PC-3 (cell line): ENCODE results near the gene ANKS1A. TPM values are rescaled to one million over a fixed set of nuclear protein-coding genes. Genes with fewer than 3 reads are reported as not detected.

Source experiments
- ATAC-seq: fragments of 200-7000 bp; cut with Tn5 transposase; 2 replicates; pipeline ENCODE4 v1.9.1; 2020; ENCODE audit warnings: mild to moderate bottlenecking, moderate library complexity
- BruUV-seq: library from RNA; stranded (reverse); fragments of 400-500 nt; replicated peaks from 2 replicates; lab custom pipeline; 2021; lab: Mats Ljungman, UMichigan
- CTCF ChIA-PET: fragments of 300-600 bp; sonication (Branson Sonifier 250); formaldehyde crosslinking; loops from one replicate; lab custom pipeline; 2022; ENCODE audit warnings: antibody characterized with exemption; lab: Charles Lee
- POLR2A ChIA-PET: fragments of 300-600 bp; sonication (Branson Sonifier 250); formaldehyde crosslinking; loops from one replicate; lab custom pipeline; 2022; ENCODE audit warnings: antibody characterized with exemption; ENCODE audit not compliant: unreplicated experiment; lab: Charles Lee
- DNase-seq: peaks from one replicate; pipeline ENCODE4 v3.0.0-alpha.2; 2015
- H2AFZ ChIP-seq: fragments of 300-600 bp; sonication (generic); 2 replicates; pipeline ENCODE4 v1.6.0; 2016; ENCODE audit warnings: antibody characterized with exemption, low read length
- H3F3A ChIP-seq: fragments of 300-600 bp; sonication (generic); one replicate; pipeline ENCODE4 v1.6.0; 2017; ENCODE audit warnings: antibody characterized with exemption, low read length, control low read depth, mild to moderate bottlenecking; ENCODE audit not compliant: unreplicated experiment
- H3K27ac ChIP-seq: fragments of 300-600 bp; sonication (generic); 2 replicates; pipeline ENCODE4 v1.5.1; 2016; ENCODE audit warnings: mild to moderate bottlenecking, low read length
- H3K27me3 ChIP-seq: fragments of 300-600 bp; sonication (generic); 2 replicates; pipeline ENCODE4 v1.6.1; 2016; ENCODE audit warnings: low read length, mixed read lengths
- H3K36me3 ChIP-seq: fragments of 300-600 bp; sonication (generic); 2 replicates; pipeline ENCODE4 v1.6.1; 2016; ENCODE audit warnings: low read depth, mixed run types, low read length, mixed read lengths
- H3K4me1 ChIP-seq: fragments of 300-600 bp; sonication (generic); 2 replicates; pipeline ENCODE4 v1.5.1; 2016; ENCODE audit warnings: low read length; ENCODE audit not compliant: insufficient read depth
- H3K4me2 ChIP-seq: fragments of 300-600 bp; sonication (generic); 2 replicates; pipeline ENCODE4 v1.6.0; 2016; ENCODE audit warnings: low read length
- H3K4me3 ChIP-seq: fragments of 300-600 bp; sonication (generic); 2 replicates; pipeline ENCODE4 v1.5.1; 2016; ENCODE audit warnings: mild to moderate bottlenecking, low read length, mixed read lengths
- H3K79me2 ChIP-seq: fragments of 300-600 bp; sonication (generic); 2 replicates; pipeline ENCODE4 v1.6.1; 2017; ENCODE audit warnings: low read length, mixed read lengths
- H3K9ac ChIP-seq: fragments of 300-600 bp; sonication (generic); 2 replicates; pipeline ENCODE4 v1.6.0; 2016; ENCODE audit warnings: mild to moderate bottlenecking, low read length
- H3K9me2 ChIP-seq: fragments of 300-600 bp; sonication (generic); replicated peaks from 2 replicates; pipeline ENCODE4 v1.6.1; 2016; ENCODE audit warnings: mixed run types, low read length, mixed read lengths
- H3K9me3 ChIP-seq: fragments of 300-600 bp; sonication (generic); 2 replicates; pipeline ENCODE4 v1.6.1; 2016; ENCODE audit warnings: low read length, mixed read lengths
- H4K20me1 ChIP-seq: fragments of 300-600 bp; sonication (generic); 2 replicates; pipeline ENCODE4 v1.6.1; 2016; ENCODE audit warnings: low read length, mixed read lengths
- CTCF ChIP-seq: fragments of 300-600 bp; sonication (generic); conservative IDR thresholded peaks from 2 replicates; pipeline ENCODE4 v1.5.1; 2017; ENCODE audit warnings: antibody characterized with exemption, low read depth, mild to moderate bottlenecking, low read length
- EZH2 ChIP-seq: fragments of 300-600 bp; sonication (generic); IDR thresholded peaks from one replicate; pipeline ENCODE4 v1.6.1; 2017; ENCODE audit warnings: antibody characterized with exemption, mild to moderate bottlenecking, low read length; ENCODE audit not compliant: unreplicated experiment
- EZH2phosphoT487 ChIP-seq: fragments of 300-600 bp; sonication (generic); IDR thresholded peaks from 2 replicates; pipeline ENCODE4 v1.6.1; 2018; ENCODE audit warnings: mild to moderate bottlenecking, antibody characterized with exemption, low read length, borderline replicate concordance
- intact Hi-C: fragments of 100-400 bp; cut with micrococcal nuclease; formaldehyde crosslinking; loops from 2 replicates; pipeline ENCODE4 v1.9.0; 2023
- total RNA-seq: library from RNA; depleted of rRNA; stranded (reverse); fragments of >200 nt; gene quantifications from 2 replicates; pipeline ENCODE4 v1.2.3, GENCODE V29; 2014

The ANKS1A gene
- total RNA-seq, 1 experiment from 2014 or later, result 18.8 TPM

GRCh38 chr6:35046862-35047261 is 157.8 kb downstream of the ANKS1A start:
- Histone ChIP-seq H3K27ac (no peak overlapping the region), H3K4me2 (no peak overlapping the region), H2AFZ (no peak overlapping the region), H4K20me1 (no peaks in the 10 kb centered on the region), H3K27me3 (no peaks in the 10 kb centered on the region), H3K9me2 (no peaks in the 10 kb centered on the region), H3K36me3 (no peaks in the 10 kb centered on the region), H3K4me3 (no peak overlapping the region), H3K9me3 (no peaks in the 10 kb centered on the region), H3K4me1 (peaks cover 16% of the 10 kb centered on the region), H3K79me2 (no peaks in the 10 kb centered on the region), H3F3A (no peaks in the 10 kb centered on the region), H3K9ac (no peak overlapping the region)
- ChIA-PET POLR2A (no interaction called here), CTCF (no interaction called here)
- no TSS peak for BruUV-seq
- no peak for TF ChIP-seq EZH2
- TF ChIP-seq CTCF, result no peak
- TF ChIP-seq EZH2phosphoT487, result no peak
- ATAC-seq, result no peak
- DNase-seq, result no peak
- intact Hi-C loops, result no loop called here

DNA sequence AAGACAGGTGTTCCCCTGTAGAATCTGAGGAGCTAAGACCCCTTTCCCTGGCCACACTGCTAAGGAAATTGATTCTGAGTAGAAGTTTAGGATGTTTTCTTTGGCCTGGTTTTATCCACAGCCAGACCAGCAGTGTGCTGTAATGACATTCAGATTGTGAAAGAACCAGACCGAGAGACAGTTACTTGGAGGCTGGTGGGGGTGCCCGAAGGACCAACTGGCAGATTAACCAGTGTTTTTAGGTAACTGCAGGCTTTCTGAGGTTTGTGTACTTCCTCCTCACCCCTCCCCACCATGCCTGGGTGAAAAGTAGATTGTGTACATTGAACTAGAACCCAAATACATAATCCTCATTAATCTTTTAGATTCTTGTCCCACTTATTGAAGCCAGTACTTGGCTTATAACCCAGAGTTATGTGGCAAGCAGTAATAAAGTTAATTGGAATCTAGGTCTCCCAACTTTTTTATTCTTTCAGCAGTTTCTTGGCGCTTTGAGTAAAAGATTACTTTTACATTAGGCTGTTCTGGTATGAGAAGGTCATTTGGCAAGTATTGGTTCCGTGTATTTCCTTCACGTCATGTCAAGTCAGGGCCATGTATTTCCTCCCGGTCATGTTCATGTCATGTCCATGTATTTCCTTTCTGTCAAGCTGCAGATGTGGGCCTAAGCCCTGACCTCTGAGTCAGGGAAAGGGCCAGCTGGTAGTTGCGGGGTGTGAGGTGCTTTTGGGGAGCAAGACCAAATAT is 158.4 kb downstream of the ANKS1A start:
- POLR2A ChIA-PET, result no interaction called here
- intact Hi-C loops, result no loop called here
- Histone ChIP-seq H3K36me3 (no peaks in the 10 kb centered on the region), H3K79me2 (no peaks in the 10 kb centered on the region), H3F3A (no peaks in the 10 kb centered on the region), H3K9me2 (no peaks in the 10 kb centered on the region), H3K4me1 (peaks cover 16% of the 10 kb centered on the region), H3K27ac (no peak overlapping the region), H3K4me3 (no peak overlapping the region), H3K4me2 (no peak overlapping the region), H3K9me3 (no peaks in the 10 kb centered on the region), H3K9ac (no peak overlapping the region), H2AFZ (no peak overlapping the region), H3K27me3 (no peaks in the 10 kb centered on the region), H4K20me1 (no peaks in the 10 kb centered on the region)
- TF ChIP-seq CTCF (no peak), EZH2phosphoT487 (no peak), EZH2 (no peak)
- no peak for ATAC-seq
- BruUV-seq, result no TSS peak
- no peak for DNase-seq
- CTCF ChIA-PET, result no interaction called here

GRCh38 chr6:35048031-35048613 is 159.1 kb downstream of the ANKS1A start:
- intact Hi-C loops, result no loop called here
- CTCF ChIA-PET, result no interaction called here
- no peak overlapping the region for H3K9ac ChIP-seq
- no peaks in the 10 kb centered on the region for H4K20me1 ChIP-seq
- H3K9me2 ChIP-seq, result no peaks in the 10 kb centered on the region
- TF ChIP-seq EZH2phosphoT487, result no peak
- TF ChIP-seq EZH2, result no peak
- TF ChIP-seq CTCF, result no peak
- ATAC-seq (no peak), DNase-seq (no peak)
- BruUV-seq, result no TSS peak
- no peaks in the 10 kb centered on the region for H3K9me3 ChIP-seq
- no peak overlapping the region for H2AFZ ChIP-seq
- no peaks in the 10 kb centered on the region for H3F3A ChIP-seq
- POLR2A ChIA-PET, result no interaction called here
- H3K27ac ChIP-seq, result no peak overlapping the region
- no peak overlapping the region for H3K4me2 ChIP-seq
- no peaks in the 10 kb centered on the region for H3K36me3 ChIP-seq
- H3K4me1 ChIP-seq, result peaks cover 16% of the 10 kb centered on the region
- no peaks in the 10 kb centered on the region for H3K79me2 ChIP-seq
- no peak overlapping the region for H3K4me3 ChIP-seq
- no peaks in the 10 kb centered on the region for H3K27me3 ChIP-seq
